Fibroblast of lung (primary cell): ENCODE data around the gene SHC1.

Source experiments
- CTCF ChIP-seq, 2 donors: IDR thresholded peaks in 1 of 2; conservative IDR thresholded peaks in 1 of 2; 1 replicate in 1 of 2; 2 replicates in 1 of 2; pipeline ENCODE4 v1.5.1; 2011 to 2012; ENCODE audit warnings: low read length in 2 of 2, control low read depth in 1 of 2, inconsistent platforms in 1 of 2, low read depth in 1 of 2, mild to moderate bottlenecking in 1 of 2
- EZH2 ChIP-seq: IDR thresholded peaks from 2 replicates; pipeline ENCODE4 v1.5.1; 2012; ENCODE audit warnings: low read length, control low read depth, mild to moderate bottlenecking; ENCODE audit errors: missing control alignments

- no peak for TF ChIP-seq CTCF (conservative IDR thresholded peaks at IDR 0.05 in 1 of 2, IDR thresholded peaks at IDR 0.05 in 1 of 2; ENCODE audit: low read depth in 1 of 2, low read length in 2 of 2)
- no peak for TF ChIP-seq EZH2
Measured at GRCh38 chr1:155013632-155014031, 43.1 kb upstream of the SHC1 start.
